Ishikawa (cell line): ENCODE results near the gene SIGLEC11.

ENCODE experiments used
- EP300 ChIP-seq: IDR thresholded peaks from 2 replicates; pipeline ENCODE4 v1.6.1; 2012; ENCODE audit warnings: borderline replicate concordance
- RAD21 ChIP-seq: IDR thresholded peaks from 2 replicates; pipeline ENCODE4 v1.6.1; 2012; ENCODE audit warnings: low read depth
- REST ChIP-seq: IDR thresholded peaks from 2 replicates; pipeline ENCODE4 v1.6.1; 2012; ENCODE audit warnings: low read depth, mild to moderate bottlenecking

GRCh38 chr19:49952479-49952836 is 8.5 kb downstream of the SIGLEC11 start:
- no peak for TF ChIP-seq RAD21
- TF ChIP-seq EP300: no peak
- TF ChIP-seq REST: no peak
